Gastroesophageal sphincter (tissue), 3 donors: ENCODE measurements around the gene KRT71.

Experiments
- EP300 ChIP-seq: sonication (generic); formaldehyde crosslinking; IDR thresholded peaks from one replicate; pipeline ENCODE4 v1.6.1; 2017; ENCODE audit warnings: antibody characterized with exemption, mild to moderate bottlenecking
- POLR2A ChIP-seq, 2 donors: fragments of 450-650 bp; IDR thresholded peaks; one replicate each; pipeline ENCODE4 v1.6.1; 2017; ENCODE audit warnings: antibody characterized with exemption in 2 of 2, mild to moderate bottlenecking in 2 of 2, moderate library complexity in 1 of 2
- POLR2AphosphoS5 ChIP-seq: sonication (generic); formaldehyde crosslinking; IDR thresholded peaks from one replicate; pipeline ENCODE4 v1.6.1; 2017; ENCODE audit warnings: antibody characterized with exemption
- TF ChIP-seq, protein P1 (sequence below), 4 experiments: fragments of 200-600 bp in 2 of 4; fragments of 450-650 bp in 2 of 4; sonication (generic) in 1 of 4; IDR thresholded peaks; one replicate each; pipeline ENCODE4 v1.5.1; 2017 to 2019; ENCODE audit warnings: antibody characterized with exemption in 4 of 4, mild to moderate bottlenecking in 2 of 4, moderate library complexity in 2 of 4

DNA sequence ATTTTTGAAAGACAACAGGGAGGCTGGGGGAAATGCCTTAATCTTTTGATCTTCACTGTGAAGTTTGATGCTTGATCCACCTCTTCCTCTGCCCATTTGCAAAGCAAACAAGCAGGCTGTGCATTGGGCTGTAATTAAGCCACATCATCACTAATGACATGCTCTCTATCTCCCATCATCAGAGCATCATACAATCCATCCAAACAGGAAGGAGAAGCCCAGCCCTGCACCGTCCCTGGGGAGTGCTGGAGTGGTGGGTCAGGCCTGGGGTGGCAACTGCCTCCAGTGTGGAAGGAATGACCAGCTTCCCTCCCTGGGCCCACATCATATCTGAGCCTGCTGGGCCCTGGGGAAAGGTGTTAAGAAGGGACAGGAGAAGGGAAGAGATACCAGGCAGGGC, 27.6 kb upstream of the KRT71 start:
- TF ChIP-seq, protein P1, sequence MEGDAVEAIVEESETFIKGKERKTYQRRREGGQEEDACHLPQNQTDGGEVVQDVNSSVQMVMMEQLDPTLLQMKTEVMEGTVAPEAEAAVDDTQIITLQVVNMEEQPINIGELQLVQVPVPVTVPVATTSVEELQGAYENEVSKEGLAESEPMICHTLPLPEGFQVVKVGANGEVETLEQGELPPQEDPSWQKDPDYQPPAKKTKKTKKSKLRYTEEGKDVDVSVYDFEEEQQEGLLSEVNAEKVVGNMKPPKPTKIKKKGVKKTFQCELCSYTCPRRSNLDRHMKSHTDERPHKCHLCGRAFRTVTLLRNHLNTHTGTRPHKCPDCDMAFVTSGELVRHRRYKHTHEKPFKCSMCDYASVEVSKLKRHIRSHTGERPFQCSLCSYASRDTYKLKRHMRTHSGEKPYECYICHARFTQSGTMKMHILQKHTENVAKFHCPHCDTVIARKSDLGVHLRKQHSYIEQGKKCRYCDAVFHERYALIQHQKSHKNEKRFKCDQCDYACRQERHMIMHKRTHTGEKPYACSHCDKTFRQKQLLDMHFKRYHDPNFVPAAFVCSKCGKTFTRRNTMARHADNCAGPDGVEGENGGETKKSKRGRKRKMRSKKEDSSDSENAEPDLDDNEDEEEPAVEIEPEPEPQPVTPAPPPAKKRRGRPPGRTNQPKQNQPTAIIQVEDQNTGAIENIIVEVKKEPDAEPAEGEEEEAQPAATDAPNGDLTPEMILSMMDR (IDR thresholded peaks at IDR 0.05) = no peak
- TF ChIP-seq POLR2AphosphoS5 (no peak), POLR2A (IDR thresholded peaks at IDR 0.05) (no peak), EP300 (no peak)
